Caco-2 (cell line): Measurements from ENCODE around the gene CTDSP2. TPM values are rescaled to one million over a fixed set of nuclear protein-coding genes. Genes with fewer than 3 reads are reported as not detected.

ENCODE experiments used
- BruUV-seq: library from RNA; stranded (reverse); fragments of 400-500 nt; replicated peaks from 2 replicates; lab custom pipeline; 2021; lab: Mats Ljungman, UMichigan
- CTCF ChIA-PET: fragments of 300-600 bp; sonication (Branson Sonifier 250); formaldehyde crosslinking; loops from one replicate; lab custom pipeline; 2022; ENCODE audit warnings: antibody characterized with exemption; lab: Charles Lee
- POLR2A ChIA-PET: fragments of 300-600 bp; sonication (Branson Sonifier 250); formaldehyde crosslinking; loops from one replicate; lab custom pipeline; 2022; ENCODE audit warnings: antibody characterized with exemption; lab: Charles Lee
- DNase-seq, 2 experiments: peaks; one replicate each; pipeline versions ENCODE4 v3.0.0 to v3.0.0-alpha.2; 2020 to 2022
- H3K27me3 ChIP-seq: replicated peaks from 2 replicates; pipeline ENCODE4 v1.6.0; 2011; ENCODE audit warnings: low read length; ENCODE audit not compliant: control insufficient read depth, insufficient read depth
- H3K36me3 ChIP-seq: 2 replicates; pipeline ENCODE4 v1.5.1; 2011; ENCODE audit warnings: low read length; ENCODE audit not compliant: control insufficient read depth, insufficient read depth
- H3K4me1 ChIP-seq: fragments of 250-450 bp; sonication (Bioruptor Pico); 2 replicates; pipeline ENCODE4 v1.5.1; 2020; ENCODE audit warnings: mild to moderate bottlenecking
- H3K4me3 ChIP-seq: 2 replicates; pipeline ENCODE4 v1.5.1; 2011; ENCODE audit warnings: low read depth, mild to moderate bottlenecking, control low read depth, low read length
- H3K9me3 ChIP-seq: fragments of 250-450 bp; sonication (Bioruptor Pico); 2 replicates; pipeline ENCODE4 v1.5.1; 2020; ENCODE audit warnings: mild to moderate bottlenecking, moderate library complexity
- H3K27ac Mint-ChIP-seq: one replicate; pipeline ENCODE4 v1.8.0; 2022; ENCODE audit warnings: mixed read lengths; ENCODE audit not compliant: unreplicated experiment
- H3K27me3 Mint-ChIP-seq: one replicate; pipeline ENCODE4 v1.8.0; 2022; ENCODE audit warnings: mixed read lengths; ENCODE audit not compliant: insufficient read depth, unreplicated experiment
- H3K36me3 Mint-ChIP-seq: one replicate; pipeline ENCODE4 v1.8.0; 2022; ENCODE audit warnings: mild to moderate bottlenecking, mixed read lengths; ENCODE audit not compliant: insufficient read depth, unreplicated experiment
- H3K4me1 Mint-ChIP-seq: one replicate; pipeline ENCODE4 v1.8.0; 2022; ENCODE audit warnings: low read depth, mixed read lengths; ENCODE audit not compliant: unreplicated experiment
- H3K4me3 Mint-ChIP-seq: one replicate; pipeline ENCODE4 v1.8.0; 2022; ENCODE audit warnings: mild to moderate bottlenecking, moderate library complexity, mixed read lengths; ENCODE audit not compliant: unreplicated experiment
- H3K9me3 Mint-ChIP-seq: one replicate; pipeline ENCODE4 v1.8.0; 2022; ENCODE audit warnings: mixed read lengths; ENCODE audit not compliant: unreplicated experiment
- intact Hi-C: fragments of 100-400 bp; cut with micrococcal nuclease; formaldehyde crosslinking; loops from one replicate; pipeline ENCODE4 v1.10.0; 2022; ENCODE audit not compliant: unreplicated experiment
- total RNA-seq: library from RNA; stranded (reverse); gene quantifications from 2 replicates; pipeline ENCODE4 v1.2.3, GENCODE V29; 2022
- TF ChIP-seq, protein P1 (sequence below), 2 experiments: fragments of 200-600 bp in 1 of 2; IDR thresholded peaks; 1 replicate in 1 of 2; 2 replicates in 1 of 2; pipeline versions ENCODE4 v1.5.1 to v1.8.0; 2011 to 2022; ENCODE audit warnings: antibody characterized with exemption in 1 of 2, control low read depth in 1 of 2, inconsistent platforms in 1 of 2, low read depth in 1 of 2, low read length in 1 of 2, mild to moderate bottlenecking in 1 of 2, moderate library complexity in 1 of 2; ENCODE audit not compliant: insufficient read depth in 1 of 2, severe bottlenecking in 1 of 2, unreplicated experiment in 1 of 2

The CTDSP2 gene
- total RNA-seq, 1 experiment from 2014 or later, result 117 TPM

DNA sequence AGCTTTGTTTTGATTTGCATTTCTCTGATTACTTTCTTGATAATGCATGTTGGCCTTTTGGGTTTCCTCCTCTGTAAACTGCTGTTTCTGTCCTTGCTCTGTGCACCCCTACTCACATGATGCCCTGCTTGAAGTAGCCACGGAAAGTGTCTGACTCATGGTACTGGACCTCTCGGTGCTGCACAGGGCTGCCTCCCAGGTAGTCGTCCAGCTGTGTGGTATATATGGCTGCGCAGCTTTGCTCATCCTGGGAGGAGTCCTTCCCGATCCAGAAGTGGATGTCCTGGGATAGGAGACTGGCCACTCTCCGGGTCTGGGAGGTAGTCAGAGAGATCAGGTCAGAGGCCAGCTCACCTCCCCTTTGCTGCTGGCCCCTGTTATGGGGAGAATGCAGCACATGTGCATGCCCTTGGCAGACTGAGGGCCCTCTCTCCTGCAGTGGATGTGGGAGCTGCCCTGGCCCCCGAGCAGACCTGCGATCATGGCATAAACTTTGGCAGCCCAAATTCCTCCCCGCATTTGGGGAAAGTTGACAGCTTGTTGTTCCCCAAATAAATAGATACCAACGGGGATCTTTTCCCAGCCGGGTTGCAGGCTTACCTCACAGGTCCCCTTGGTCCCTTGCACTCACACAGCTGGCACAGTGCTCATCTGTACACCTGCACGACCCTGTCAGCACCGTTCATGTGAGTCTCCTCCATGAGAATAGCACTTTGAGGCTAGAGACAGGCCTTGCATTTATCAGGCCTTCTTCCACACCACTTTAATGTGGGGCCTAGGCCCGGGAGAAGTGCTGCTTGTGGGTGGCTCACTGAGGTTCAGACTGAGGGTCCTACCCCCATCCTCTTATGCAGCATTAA is 33.2 kb downstream of the CTDSP2 start:
- CTCF ChIA-PET, result no interaction called here
- Histone ChIP-seq H3K4me3 (no peak overlapping the region), H3K4me1 (no peaks in the 10 kb centered on the region), H3K36me3 (no peaks in the 10 kb centered on the region), H3K9me3 (no peaks in the 10 kb centered on the region), H3K27me3 (no peaks in the 10 kb centered on the region)
- no TSS peak for BruUV-seq
- H3K27me3 Mint-ChIP-seq, result no peaks in the 10 kb centered on the region
- no peak overlapping the region for H3K4me3 Mint-ChIP-seq
- POLR2A ChIA-PET, result no interaction called here
- peaks cover 2% of the 10 kb centered on the region for H3K36me3 Mint-ChIP-seq
- no peak overlapping the region for H3K27ac Mint-ChIP-seq
- TF ChIP-seq, protein P1, sequence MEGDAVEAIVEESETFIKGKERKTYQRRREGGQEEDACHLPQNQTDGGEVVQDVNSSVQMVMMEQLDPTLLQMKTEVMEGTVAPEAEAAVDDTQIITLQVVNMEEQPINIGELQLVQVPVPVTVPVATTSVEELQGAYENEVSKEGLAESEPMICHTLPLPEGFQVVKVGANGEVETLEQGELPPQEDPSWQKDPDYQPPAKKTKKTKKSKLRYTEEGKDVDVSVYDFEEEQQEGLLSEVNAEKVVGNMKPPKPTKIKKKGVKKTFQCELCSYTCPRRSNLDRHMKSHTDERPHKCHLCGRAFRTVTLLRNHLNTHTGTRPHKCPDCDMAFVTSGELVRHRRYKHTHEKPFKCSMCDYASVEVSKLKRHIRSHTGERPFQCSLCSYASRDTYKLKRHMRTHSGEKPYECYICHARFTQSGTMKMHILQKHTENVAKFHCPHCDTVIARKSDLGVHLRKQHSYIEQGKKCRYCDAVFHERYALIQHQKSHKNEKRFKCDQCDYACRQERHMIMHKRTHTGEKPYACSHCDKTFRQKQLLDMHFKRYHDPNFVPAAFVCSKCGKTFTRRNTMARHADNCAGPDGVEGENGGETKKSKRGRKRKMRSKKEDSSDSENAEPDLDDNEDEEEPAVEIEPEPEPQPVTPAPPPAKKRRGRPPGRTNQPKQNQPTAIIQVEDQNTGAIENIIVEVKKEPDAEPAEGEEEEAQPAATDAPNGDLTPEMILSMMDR (IDR thresholded peaks at IDR 0.05; ENCODE audit: insufficient read depth in 1 of 2, low read depth in 1 of 2, low read length in 1 of 2, severe bottlenecking in 1 of 2, unreplicated experiment in 1 of 2), result no peak
- DNase-seq, result no peak
- intact Hi-C loops, result no loop called here
- no peaks in the 10 kb centered on the region for H3K9me3 Mint-ChIP-seq
- no peaks in the 10 kb centered on the region for H3K4me1 Mint-ChIP-seq

DNA sequence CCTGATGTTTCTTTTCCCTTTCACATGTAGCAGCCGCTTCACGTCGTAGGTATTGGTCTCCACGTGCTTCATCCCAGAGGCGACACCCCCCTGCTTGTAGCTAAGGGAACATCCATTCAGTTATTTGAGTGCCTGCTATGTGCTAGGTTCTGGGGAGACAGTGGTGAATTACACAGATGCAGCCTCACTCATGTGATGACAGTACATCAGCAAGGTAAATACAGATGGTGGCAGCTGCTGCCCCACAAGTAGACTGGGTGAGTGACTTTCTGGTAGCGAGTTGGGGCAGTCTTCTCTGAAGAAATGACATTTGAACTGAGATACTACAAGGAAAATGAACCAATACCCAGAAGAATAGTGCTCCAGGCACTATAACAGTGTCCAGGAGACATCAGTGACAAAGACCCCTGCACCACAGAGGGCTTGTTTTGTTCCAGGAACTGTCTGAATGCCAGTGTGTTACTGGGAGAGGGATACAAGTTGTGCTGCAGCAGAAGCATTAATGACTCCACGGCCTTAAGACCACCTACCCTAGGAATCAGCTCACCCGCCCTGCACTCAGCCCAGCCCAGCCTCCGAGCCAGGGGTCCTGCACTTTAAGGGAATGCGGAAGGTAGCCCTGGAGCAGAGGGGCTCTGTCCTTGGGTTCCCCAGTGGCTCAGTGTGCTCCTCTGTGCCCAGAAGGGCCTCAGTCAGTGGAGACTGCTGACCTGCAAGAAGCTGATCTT is 35.3 kb downstream of the CTDSP2 start:
- no peaks in the 10 kb centered on the region for H3K36me3 ChIP-seq
- Mint-ChIP-seq H3K27ac (no peak overlapping the region), H3K4me3 (no peak overlapping the region), H3K9me3 (no peaks in the 10 kb centered on the region), H3K27me3 (no peaks in the 10 kb centered on the region), H3K4me1 (no peaks in the 10 kb centered on the region), H3K36me3 (peaks cover 2% of the 10 kb centered on the region)
- no peaks in the 10 kb centered on the region for H3K4me1 ChIP-seq
- no peaks in the 10 kb centered on the region for H3K9me3 ChIP-seq
- intact Hi-C loops, result no loop called here
- DNase-seq, result no peak
- POLR2A ChIA-PET, result interaction anchor here (0.6 kb wide), 2 partner anchors 25 to 48 kb away, joined by 3 read pairs; no protein-coding TSS in a partner anchor
- BruUV-seq, result no TSS peak
- CTCF ChIA-PET, result no interaction called here
- H3K27me3 ChIP-seq, result no peaks in the 10 kb centered on the region
- no peak overlapping the region for H3K4me3 ChIP-seq
- TF ChIP-seq, protein P1 (IDR thresholded peaks at IDR 0.05; ENCODE audit: insufficient read depth in 1 of 2, low read depth in 1 of 2, low read length in 1 of 2, severe bottlenecking in 1 of 2, unreplicated experiment in 1 of 2), result no peak

DNA sequence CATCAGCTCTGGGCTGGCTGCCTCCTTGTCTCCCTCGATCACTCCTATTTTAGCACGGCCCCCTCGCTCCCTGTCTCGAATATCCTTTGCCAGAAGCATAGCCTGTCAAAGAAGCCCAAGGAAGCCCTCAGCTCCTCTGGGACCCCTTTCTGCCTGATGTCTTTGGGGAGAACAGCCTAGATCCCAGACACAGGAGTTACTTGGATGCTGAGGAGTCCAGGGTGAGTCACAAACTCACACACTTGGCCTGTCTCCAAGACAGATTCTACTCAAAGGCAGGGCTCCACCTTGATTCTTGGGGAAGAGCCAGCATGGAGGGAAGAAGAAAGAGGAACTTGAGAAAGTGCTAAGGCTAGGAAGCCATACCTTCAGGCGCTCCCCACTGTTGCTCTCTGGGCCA is 36.1 kb downstream of the CTDSP2 start:
- no peak overlapping the region for H3K4me3 ChIP-seq
- no TSS peak for BruUV-seq
- no peak overlapping the region for H3K27ac Mint-ChIP-seq
- intact Hi-C loops, result no loop called here
- ChIA-PET POLR2A (no interaction called here), CTCF (no interaction called here)
- H3K4me3 Mint-ChIP-seq, result no peak overlapping the region
- no peaks in the 10 kb centered on the region for H3K9me3 ChIP-seq
- H3K4me1 ChIP-seq, result no peaks in the 10 kb centered on the region
- no peaks in the 10 kb centered on the region for H3K9me3 Mint-ChIP-seq
- no peaks in the 10 kb centered on the region for H3K36me3 ChIP-seq
- TF ChIP-seq, protein P1 (IDR thresholded peaks at IDR 0.05; ENCODE audit: insufficient read depth in 1 of 2, low read depth in 1 of 2, low read length in 1 of 2, severe bottlenecking in 1 of 2, unreplicated experiment in 1 of 2), result no peak
- H3K36me3 Mint-ChIP-seq, result peaks cover 6% of the 10 kb centered on the region
- no peak for DNase-seq
- no peaks in the 10 kb centered on the region for H3K27me3 Mint-ChIP-seq
- no peaks in the 10 kb centered on the region for H3K4me1 Mint-ChIP-seq
- H3K27me3 ChIP-seq, result no peaks in the 10 kb centered on the region
